ENCODE results near the gene STYXL1. TPM values are rescaled to one million over a fixed set of nuclear protein-coding genes. Genes with fewer than 3 reads are reported as not detected.
"Not testable (repeated sequence)": the region's sequence is repeated elsewhere in the genome, so short reads cannot be mapped to it uniquely, and the experiment has no call there.

Gene STYXL1
- total and polyA plus RNA-seq, 12 donors, result 20.9 to 82.0 (median 50.8) TPM

DNA sequence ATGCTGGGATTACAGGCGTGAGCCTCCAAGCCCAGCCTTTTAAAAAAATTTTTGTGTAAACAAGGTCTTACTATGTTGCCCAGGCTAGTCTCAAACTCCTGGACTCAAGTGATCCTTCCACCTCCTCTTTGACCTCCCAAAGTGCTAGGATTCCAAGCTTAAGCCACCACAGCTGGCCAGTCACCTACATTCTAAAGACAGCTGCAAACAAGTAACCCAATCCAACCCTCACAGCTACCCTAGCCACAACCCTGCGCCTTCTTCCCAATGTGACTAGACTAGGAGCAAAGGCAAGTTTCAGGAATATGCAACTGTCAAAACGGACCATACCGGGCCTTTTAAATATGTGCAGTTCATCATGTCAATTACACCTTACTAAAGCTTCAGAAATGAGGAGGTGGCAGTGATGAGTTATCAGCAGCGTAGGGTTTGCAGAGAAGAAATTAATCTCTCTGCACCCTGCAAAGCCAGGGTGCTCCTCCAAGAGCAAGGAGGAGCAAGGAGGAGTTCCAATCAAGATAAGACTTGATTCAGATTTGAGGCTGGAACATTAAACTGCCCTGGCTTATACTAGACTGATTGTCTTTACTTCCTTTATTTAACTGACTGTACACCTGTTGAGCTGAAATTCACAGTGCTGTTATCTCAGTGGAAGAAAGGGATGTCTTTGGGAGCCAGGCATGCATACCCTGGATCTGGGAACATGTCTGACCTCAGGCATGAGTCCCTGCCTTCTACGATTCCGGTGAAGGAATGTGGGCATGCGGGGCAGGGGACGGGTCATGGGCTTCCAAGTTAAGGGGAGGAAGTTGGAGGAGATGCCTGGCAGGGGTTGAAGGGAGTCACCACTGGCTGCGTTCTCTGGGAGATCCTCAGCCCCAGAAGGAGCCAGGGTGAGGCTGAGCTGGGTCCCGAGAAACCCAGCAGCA lies 37.9 kb downstream of the STYXL1 start:
- peaks cover 0 to 9% of the 10 kb centered on the region in 2 donors for H3K4me1 ChIP-seq (replicated peaks in 1 of 2)
- peaks cover 0 to under 1% of the 10 kb centered on the region in 2 donors for H3K36me3 ChIP-seq (replicated peaks in 1 of 2)
- H3K27ac ChIP-seq, result no peak overlapping the region
- no peaks in the 10 kb centered on the region for H3K9me3 ChIP-seq (replicated peaks in 1 of 3)
- intact Hi-C loops (cut with DNase I), result loop anchor here in 1 of 2 donors (10.0 kb wide), 1 partner anchor 225 kb away; no protein-coding TSS in a partner anchor
- no peak for TF ChIP-seq POLR2A (IDR thresholded peaks at IDR 0.05)
- TF ChIP-seq, protein P1, sequence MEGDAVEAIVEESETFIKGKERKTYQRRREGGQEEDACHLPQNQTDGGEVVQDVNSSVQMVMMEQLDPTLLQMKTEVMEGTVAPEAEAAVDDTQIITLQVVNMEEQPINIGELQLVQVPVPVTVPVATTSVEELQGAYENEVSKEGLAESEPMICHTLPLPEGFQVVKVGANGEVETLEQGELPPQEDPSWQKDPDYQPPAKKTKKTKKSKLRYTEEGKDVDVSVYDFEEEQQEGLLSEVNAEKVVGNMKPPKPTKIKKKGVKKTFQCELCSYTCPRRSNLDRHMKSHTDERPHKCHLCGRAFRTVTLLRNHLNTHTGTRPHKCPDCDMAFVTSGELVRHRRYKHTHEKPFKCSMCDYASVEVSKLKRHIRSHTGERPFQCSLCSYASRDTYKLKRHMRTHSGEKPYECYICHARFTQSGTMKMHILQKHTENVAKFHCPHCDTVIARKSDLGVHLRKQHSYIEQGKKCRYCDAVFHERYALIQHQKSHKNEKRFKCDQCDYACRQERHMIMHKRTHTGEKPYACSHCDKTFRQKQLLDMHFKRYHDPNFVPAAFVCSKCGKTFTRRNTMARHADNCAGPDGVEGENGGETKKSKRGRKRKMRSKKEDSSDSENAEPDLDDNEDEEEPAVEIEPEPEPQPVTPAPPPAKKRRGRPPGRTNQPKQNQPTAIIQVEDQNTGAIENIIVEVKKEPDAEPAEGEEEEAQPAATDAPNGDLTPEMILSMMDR (IDR thresholded peaks at IDR 0.05), result no peak
- no peak overlapping the region for H3K4me3 ChIP-seq
- no peak for DNase-seq
- no peaks in the 10 kb centered on the region for H3K27me3 ChIP-seq
- WGBS, 4 donors, result 91 to 94% (median 92%) methylated on average over 7 to 11 of the region's 11 CpGs

DNA sequence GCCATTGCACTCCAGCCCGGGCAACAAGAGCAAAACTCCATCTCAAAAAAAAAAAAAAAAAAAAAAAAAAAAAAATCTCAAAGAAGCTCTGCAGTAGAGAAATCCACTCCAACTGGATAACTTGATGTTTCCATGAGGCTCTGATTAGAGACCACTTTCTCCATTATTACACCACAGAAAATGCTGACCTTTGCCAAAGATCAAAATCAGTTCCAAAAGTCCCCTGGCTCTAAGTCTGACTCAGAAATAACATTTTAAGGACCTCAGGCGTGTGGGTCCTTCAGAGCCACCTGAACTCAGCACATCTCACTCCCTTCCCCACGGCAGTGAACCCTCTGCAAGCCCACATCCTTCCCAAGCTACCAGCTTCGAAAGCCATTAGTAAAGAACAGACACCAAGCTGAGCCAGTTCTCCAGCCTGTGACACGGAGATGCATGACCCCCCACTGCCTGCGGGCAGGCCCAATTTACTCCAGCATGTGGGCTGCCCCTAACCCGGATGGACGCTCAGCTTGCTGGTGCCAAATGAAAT lies 39.6 kb downstream of the STYXL1 start:
- no peak for TF ChIP-seq POLR2A (IDR thresholded peaks at IDR 0.05)
- H3K4me1 ChIP-seq (replicated peaks in 1 of 2), result peaks cover 0 to 9% of the 10 kb centered on the region in 2 donors
- intact Hi-C loops (cut with DNase I), result no loop called here
- H3K27ac ChIP-seq, result no peak overlapping the region
- H3K4me3 ChIP-seq, result no peak overlapping the region
- no peak for DNase-seq
- H3K27me3 ChIP-seq, result no peaks in the 10 kb centered on the region
- H3K36me3 ChIP-seq (replicated peaks in 1 of 2), result peaks cover 0 to 17% of the 10 kb centered on the region in 2 donors
- WGBS, 4 donors, result 72 to 80% (median 79%) methylated on average over 8 of the region's 8 CpGs
- H3K9me3 ChIP-seq (replicated peaks in 1 of 3), result no peaks in the 10 kb centered on the region

DNA sequence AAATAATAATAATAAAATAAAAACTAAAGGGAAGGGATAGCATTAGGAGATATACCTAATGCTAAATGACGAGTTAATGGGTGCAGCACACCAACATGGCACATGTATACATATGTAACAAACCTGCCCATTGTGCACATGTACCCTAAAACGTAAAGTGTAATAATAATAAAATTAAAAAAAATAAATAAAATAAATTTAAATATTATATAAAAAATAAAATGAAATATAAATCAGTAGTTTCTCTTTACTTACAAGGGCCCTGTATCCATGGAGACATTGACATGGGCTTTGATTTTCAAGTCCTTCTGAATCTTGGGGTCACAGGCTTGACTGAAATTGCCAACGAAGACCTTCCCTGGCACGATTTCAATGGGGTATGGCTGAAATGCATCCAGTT lies 42.8 kb downstream of the STYXL1 start:
- H3K27ac ChIP-seq; H3K4me3 ChIP-seq; H3K4me1 ChIP-seq (replicated peaks in 1 of 2); H3K9me3 ChIP-seq (replicated peaks in 1 of 3); intact Hi-C loops (cut with DNase I); H3K27me3 ChIP-seq; DNase-seq: not testable (repeated sequence)
- H3K36me3 ChIP-seq (replicated peaks in 1 of 2), result peaks cover 0 to 22% of the 10 kb centered on the region in 2 donors
- 80 to 96% (median 88%) methylated on average over 4 of the region's 4 CpGs for WGBS, 4 donors

DNA sequence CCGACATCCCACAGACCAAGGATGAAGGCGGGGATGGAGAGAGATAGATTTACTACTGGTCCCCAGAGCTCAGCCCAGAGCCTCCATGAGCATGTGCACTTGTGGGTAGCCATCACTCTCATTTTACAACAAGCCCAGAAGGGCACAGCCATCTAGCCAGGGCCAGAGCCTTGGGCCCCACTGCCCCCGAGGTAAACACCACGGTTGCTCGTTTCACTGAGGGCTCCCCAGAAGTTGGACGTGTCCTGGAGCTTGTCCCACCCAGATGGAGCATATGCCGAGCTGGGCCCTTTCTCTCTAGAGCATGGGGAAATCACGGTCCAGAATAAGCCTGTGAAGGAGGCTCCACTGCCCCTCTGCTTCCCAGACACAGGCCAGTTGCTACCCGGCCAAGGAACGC lies 44.4 kb downstream of the STYXL1 start:
- no peak for TF ChIP-seq POLR2A (IDR thresholded peaks at IDR 0.05)
- TF ChIP-seq, protein P1 (IDR thresholded peaks at IDR 0.05), result no peak
- Histone ChIP-seq H3K36me3 (replicated peaks in 1 of 2) (peaks cover 0 to 25% of the 10 kb centered on the region in 2 donors), H3K9me3 (replicated peaks in 1 of 3) (no peaks in the 10 kb centered on the region), H3K27ac (no peak overlapping the region), H3K4me1 (replicated peaks in 1 of 2) (no peaks in the 10 kb centered on the region), H3K4me3 (no peak overlapping the region), H3K27me3 (no peaks in the 10 kb centered on the region)
- WGBS, 4 donors, result 92 to 96% (median 96%) methylated on average over 5 to 10 of the region's 10 CpGs
- intact Hi-C loops (cut with DNase I), result no loop called here
- no peak for DNase-seq

DNA sequence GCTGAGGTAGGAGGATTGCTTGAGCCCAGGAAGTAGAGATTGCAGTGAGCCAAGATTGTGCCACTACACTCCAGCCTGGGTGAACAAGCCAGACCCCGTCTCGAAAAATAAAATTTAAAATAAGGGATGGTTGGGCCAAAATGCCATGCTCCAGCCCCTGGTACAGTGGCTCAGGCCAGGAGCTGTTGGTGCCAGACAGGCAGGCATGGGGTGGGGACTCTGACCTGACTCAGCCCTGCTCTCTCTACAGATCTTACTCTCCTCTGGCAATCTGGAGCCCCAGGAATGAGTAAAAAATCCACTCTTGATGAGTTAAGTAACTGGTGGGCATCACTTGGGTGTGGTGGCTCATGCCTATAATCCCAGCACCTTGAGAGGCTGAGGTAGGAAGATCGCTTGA lies 45.0 kb downstream of the STYXL1 start:
- Histone ChIP-seq H3K4me3 (no peak overlapping the region), H3K9me3 (replicated peaks in 1 of 3) (no peaks in the 10 kb centered on the region), H3K4me1 (replicated peaks in 1 of 2) (no peaks in the 10 kb centered on the region), H3K27ac (no peak overlapping the region), H3K36me3 (replicated peaks in 1 of 2) (peaks cover 0 to 25% of the 10 kb centered on the region in 2 donors), H3K27me3 (no peaks in the 10 kb centered on the region)
- intact Hi-C loops (cut with DNase I), result no loop called here
- DNase-seq, result no peak
- TF ChIP-seq POLR2A (IDR thresholded peaks at IDR 0.05), result no peak
- TF ChIP-seq, protein P1 (IDR thresholded peaks at IDR 0.05), result no peak
- WGBS, 4 donors, result 91 to 97% (median 95%) methylated on average over 3 of the region's 3 CpGs
